MM.1S (cell line): ENCODE data around the gene TMEM179B.
"Not testable (repeated sequence)": the region's sequence is repeated elsewhere in the genome, so short reads cannot be mapped to it uniquely, and the experiment has no call there.

ENCODE experiments used
- DNase-seq: peaks from one replicate; pipeline ENCODE4 v3.0.0-alpha.2; 2015
- H2AFZ ChIP-seq: fragments of 300-600 bp; sonication (generic); 2 replicates; pipeline ENCODE4 v1.6.0; 2016; ENCODE audit warnings: antibody characterized with exemption, low read length
- H3F3A ChIP-seq: fragments of 300-600 bp; sonication (generic); 2 replicates; pipeline ENCODE4 v1.6.1; 2016; ENCODE audit warnings: mild to moderate bottlenecking, antibody characterized with exemption, low read length, moderate library complexity, mixed read lengths; ENCODE audit not compliant: insufficient read depth
- H3K27ac ChIP-seq: fragments of 300-600 bp; sonication (generic); 2 replicates; pipeline ENCODE4 v1.5.1; 2016; ENCODE audit warnings: mild to moderate bottlenecking, low read length
- H3K27me3 ChIP-seq: fragments of 300-600 bp; sonication (generic); replicated peaks from 2 replicates; pipeline ENCODE4 v1.6.0; 2016; ENCODE audit warnings: low read length; ENCODE audit not compliant: insufficient read depth
- H3K36me3 ChIP-seq: fragments of 300-600 bp; sonication (generic); replicated peaks from 2 replicates; pipeline ENCODE4 v1.6.1; 2016; ENCODE audit warnings: mild to moderate bottlenecking, low read length, mixed read lengths; ENCODE audit not compliant: insufficient read depth
- H3K4me1 ChIP-seq: fragments of 300-600 bp; sonication (generic); 2 replicates; pipeline ENCODE4 v1.6.1; 2016; ENCODE audit warnings: low read length, mixed read lengths
- H3K4me2 ChIP-seq: fragments of 300-600 bp; sonication (generic); 2 replicates; pipeline ENCODE4 v1.6.0; 2016; ENCODE audit warnings: low read depth, low read length
- H3K4me3 ChIP-seq: fragments of 300-600 bp; sonication (generic); 2 replicates; pipeline ENCODE4 v1.5.1; 2016; ENCODE audit warnings: low read length, mixed read lengths
- H3K79me2 ChIP-seq: fragments of 300-600 bp; sonication (generic); 2 replicates; pipeline ENCODE4 v1.6.1; 2016; ENCODE audit warnings: mixed run types, low read length, mixed read lengths
- H3K9ac ChIP-seq: fragments of 300-600 bp; sonication (generic); 2 replicates; pipeline ENCODE4 v1.6.1; 2016; ENCODE audit warnings: low read length, mixed read lengths
- H3K9me2 ChIP-seq: fragments of 300-600 bp; sonication (generic); replicated peaks from 2 replicates; pipeline ENCODE4 v1.6.1; 2016; ENCODE audit warnings: mild to moderate bottlenecking, low read length, mixed read lengths; ENCODE audit not compliant: insufficient read depth
- H3K9me3 ChIP-seq: fragments of 300-600 bp; sonication (generic); replicated peaks from 2 replicates; pipeline ENCODE4 v1.6.1; 2016; ENCODE audit warnings: mild to moderate bottlenecking, low read length, mixed read lengths; ENCODE audit not compliant: insufficient read depth
- H4K20me1 ChIP-seq: fragments of 300-600 bp; sonication (generic); 2 replicates; pipeline ENCODE4 v1.6.1; 2016; ENCODE audit warnings: mild to moderate bottlenecking, low read length, moderate library complexity, mixed read lengths; ENCODE audit not compliant: insufficient read depth
- EZH2 ChIP-seq: fragments of 300-600 bp; sonication (generic); optimal IDR thresholded peaks from 2 replicates; pipeline ENCODE3; 2017; ENCODE audit warnings: low read depth, mild to moderate bottlenecking, antibody characterized with exemption, low read length, mixed read lengths
- EZH2phosphoT487 ChIP-seq: fragments of 300-600 bp; sonication (generic); IDR thresholded peaks from 2 replicates; pipeline ENCODE4 v1.6.1; 2018; ENCODE audit warnings: antibody characterized with exemption, low read length
- TF ChIP-seq, protein P1 (sequence below): fragments of 300-600 bp; sonication (generic); IDR thresholded peaks from 2 replicates; pipeline ENCODE4 v1.5.1; 2016; ENCODE audit warnings: antibody characterized with exemption, low read length, mixed read lengths

Gene TMEM179B

DNA sequence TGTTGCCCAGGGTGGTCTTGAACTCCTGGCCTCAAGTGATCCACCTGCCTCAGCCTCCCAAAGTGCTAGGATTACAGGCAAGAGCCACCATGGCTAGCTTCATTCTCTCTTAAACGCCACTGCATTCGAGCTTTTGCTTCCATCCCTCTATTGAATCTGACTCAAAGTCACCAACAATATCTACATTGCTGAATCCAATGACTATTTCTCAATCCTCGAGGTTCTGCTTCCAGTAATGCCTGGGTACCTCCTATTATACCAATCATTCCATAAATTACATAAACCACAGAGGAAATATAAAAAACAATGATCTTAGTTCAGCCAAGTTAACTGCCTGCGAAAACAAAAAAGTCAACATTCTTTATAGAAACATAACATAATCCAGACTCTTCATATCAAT, 29.9 kb downstream of the TMEM179B start:
- H3K4me2 ChIP-seq, result no peak overlapping the region
- no peaks in the 10 kb centered on the region for H3K9me3 ChIP-seq
- H3K27me3 ChIP-seq, result no peaks in the 10 kb centered on the region
- no peak overlapping the region for H3K27ac ChIP-seq
- H3F3A ChIP-seq, result peaks cover 3% of the 10 kb centered on the region; the same call in 1 of the 2 replicates
- no peaks in the 10 kb centered on the region for H3K9me2 ChIP-seq
- no peak for DNase-seq
- no peaks in the 10 kb centered on the region for H4K20me1 ChIP-seq
- H3K4me1 ChIP-seq, result no peaks in the 10 kb centered on the region
- no peak overlapping the region for H2AFZ ChIP-seq
- H3K79me2 ChIP-seq, result no peaks in the 10 kb centered on the region
- no peak overlapping the region for H3K9ac ChIP-seq
- no peak overlapping the region for H3K4me3 ChIP-seq
- H3K36me3 ChIP-seq, result 0 out of 2 replicates have a peak, but pooled peaks cover 4% of the 10 kb centered on the region
- no peak for TF ChIP-seq EZH2
- TF ChIP-seq, protein P1, sequence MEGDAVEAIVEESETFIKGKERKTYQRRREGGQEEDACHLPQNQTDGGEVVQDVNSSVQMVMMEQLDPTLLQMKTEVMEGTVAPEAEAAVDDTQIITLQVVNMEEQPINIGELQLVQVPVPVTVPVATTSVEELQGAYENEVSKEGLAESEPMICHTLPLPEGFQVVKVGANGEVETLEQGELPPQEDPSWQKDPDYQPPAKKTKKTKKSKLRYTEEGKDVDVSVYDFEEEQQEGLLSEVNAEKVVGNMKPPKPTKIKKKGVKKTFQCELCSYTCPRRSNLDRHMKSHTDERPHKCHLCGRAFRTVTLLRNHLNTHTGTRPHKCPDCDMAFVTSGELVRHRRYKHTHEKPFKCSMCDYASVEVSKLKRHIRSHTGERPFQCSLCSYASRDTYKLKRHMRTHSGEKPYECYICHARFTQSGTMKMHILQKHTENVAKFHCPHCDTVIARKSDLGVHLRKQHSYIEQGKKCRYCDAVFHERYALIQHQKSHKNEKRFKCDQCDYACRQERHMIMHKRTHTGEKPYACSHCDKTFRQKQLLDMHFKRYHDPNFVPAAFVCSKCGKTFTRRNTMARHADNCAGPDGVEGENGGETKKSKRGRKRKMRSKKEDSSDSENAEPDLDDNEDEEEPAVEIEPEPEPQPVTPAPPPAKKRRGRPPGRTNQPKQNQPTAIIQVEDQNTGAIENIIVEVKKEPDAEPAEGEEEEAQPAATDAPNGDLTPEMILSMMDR, result no peak
- TF ChIP-seq EZH2phosphoT487, result no peak

DNA sequence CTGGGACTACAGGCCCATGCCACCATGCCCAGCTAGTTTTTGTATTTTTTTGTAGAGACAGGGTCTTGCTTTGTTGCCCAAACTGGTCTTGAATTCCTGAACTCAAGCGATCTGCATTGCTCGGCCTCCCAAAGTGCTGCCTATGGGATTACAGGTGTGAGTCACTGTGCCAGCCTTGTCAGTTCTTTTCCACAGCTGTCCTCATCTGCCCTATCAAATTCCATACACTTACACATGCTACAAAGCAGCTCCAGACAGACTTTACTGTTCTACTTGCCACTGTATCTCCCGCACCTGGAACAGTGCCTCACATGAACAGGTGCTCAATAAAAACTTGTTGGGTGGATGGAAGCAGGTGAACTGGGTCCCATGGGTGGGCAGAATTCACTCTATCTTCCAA, 36.5 kb downstream of the TMEM179B start:
- H3K4me2 ChIP-seq, result no peak overlapping the region
- H3K4me3 ChIP-seq, result no peak overlapping the region
- no peaks in the 10 kb centered on the region for H3K9me3 ChIP-seq
- no peak overlapping the region for H3K27ac ChIP-seq
- no peak overlapping the region for H3K9ac ChIP-seq
- H3K27me3 ChIP-seq, result no peaks in the 10 kb centered on the region
- no peaks in the 10 kb centered on the region for H3K9me2 ChIP-seq
- TF ChIP-seq, protein P1, result no peak
- no peak for TF ChIP-seq EZH2phosphoT487
- TF ChIP-seq EZH2, result no peak
- H3K79me2 ChIP-seq, result peaks cover 18% of the 10 kb centered on the region
- H2AFZ ChIP-seq, result no peak overlapping the region
- DNase-seq, result no peak
- no peaks in the 10 kb centered on the region for H3K4me1 ChIP-seq
- H3F3A ChIP-seq, result no peaks in the 10 kb centered on the region
- H3K36me3 ChIP-seq, result peaks cover 4% of the 10 kb centered on the region; the same call in 1 of the 2 replicates
- no peaks in the 10 kb centered on the region for H4K20me1 ChIP-seq

DNA sequence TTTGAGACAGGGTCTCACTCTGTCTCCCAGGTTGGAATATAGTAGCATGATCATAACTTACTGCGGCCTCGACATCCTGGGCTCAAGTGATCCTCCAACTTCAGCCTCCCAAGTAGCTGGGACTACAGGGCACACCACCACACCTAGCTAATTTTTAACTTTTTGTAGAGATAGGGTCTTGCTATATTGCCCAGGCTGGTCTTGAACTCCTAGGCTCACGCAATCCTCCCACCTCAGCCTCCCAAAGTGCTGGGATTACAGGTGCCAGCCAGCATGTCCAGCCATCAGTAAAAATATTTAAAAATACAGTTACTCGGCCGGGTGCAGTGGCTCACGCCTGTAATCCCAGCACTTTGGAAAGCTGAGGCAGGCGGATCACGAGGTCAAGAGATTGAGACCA, 40.9 kb downstream of the TMEM179B start:
- H3K27ac ChIP-seq, H3K9ac ChIP-seq, H4K20me1 ChIP-seq, H3K4me3 ChIP-seq, H3K36me3 ChIP-seq, H3K9me2 ChIP-seq, H2AFZ ChIP-seq, H3K4me1 ChIP-seq, H3K27me3 ChIP-seq, H3K9me3 ChIP-seq, DNase-seq, H3K4me2 ChIP-seq, H3F3A ChIP-seq: not testable (repeated sequence)
- H3K79me2 ChIP-seq, result peaks cover 55% of the 10 kb centered on the region

DNA sequence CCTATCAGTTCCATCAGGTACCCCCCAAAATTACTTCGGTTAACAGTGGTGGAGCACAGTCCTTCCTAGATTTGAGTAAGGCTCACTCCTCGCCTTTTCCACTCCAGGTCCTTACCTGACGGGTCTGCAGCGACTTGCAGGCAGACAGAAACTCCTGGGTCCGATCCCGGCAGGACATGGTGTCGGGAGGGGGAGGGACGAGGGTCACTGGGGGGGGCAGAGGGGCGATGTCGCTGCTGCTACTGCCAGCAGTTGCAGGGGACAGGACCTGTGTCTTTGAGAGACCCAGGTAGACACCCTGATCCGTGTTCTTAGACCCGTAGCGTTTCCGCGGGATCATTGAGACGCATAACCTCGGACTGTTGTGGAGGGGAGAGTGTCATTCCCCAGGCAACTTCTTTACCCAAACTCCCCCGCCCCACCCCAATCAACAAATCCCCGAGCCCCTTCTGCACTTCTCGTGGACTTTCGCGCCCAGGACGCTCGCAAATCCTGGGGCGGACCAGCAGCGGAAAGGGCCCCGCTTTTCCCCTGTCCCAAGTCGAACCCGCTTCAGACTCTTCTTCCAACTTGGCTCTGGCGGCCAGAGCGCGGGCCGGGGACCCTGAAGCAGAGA, 43.8 kb downstream of the TMEM179B start:
- peak overlapping the region; percentile 91 for H3K4me3 ChIP-seq
- H3K9me2 ChIP-seq, result no peaks in the 10 kb centered on the region
- peaks cover 78% of the 10 kb centered on the region for H3K79me2 ChIP-seq
- H4K20me1 ChIP-seq, result no peaks in the 10 kb centered on the region
- H2AFZ ChIP-seq, result peak overlapping the region; percentile 59
- peak overlapping the region; percentile 85; the same call in 1 of the 2 replicates for H3K27ac ChIP-seq
- H3K27me3 ChIP-seq, result no peaks in the 10 kb centered on the region
- peaks cover 13% of the 10 kb centered on the region for H3K4me1 ChIP-seq
- H3K4me2 ChIP-seq, result peak overlapping the region; percentile 82
- no peaks in the 10 kb centered on the region for H3K9me3 ChIP-seq
- no peak for DNase-seq
- TF ChIP-seq EZH2phosphoT487 (no peak), EZH2 (no peak)
- TF ChIP-seq, protein P1, result no peak
- H3K9ac ChIP-seq, result peak overlapping the region; percentile 97
- no peaks in the 10 kb centered on the region; the same call in 1 of the 2 replicates for H3K36me3 ChIP-seq
- peaks cover 19% of the 10 kb centered on the region for H3F3A ChIP-seq
